Osteocyte (in vitro differentiated cells): ENCODE data around the gene TSHZ3. TPM values are rescaled to one million over a fixed set of nuclear protein-coding genes. Genes with fewer than 3 reads are reported as not detected.

Source experiments
- DNase-seq: peaks from one replicate; pipeline ENCODE4 v3.0.0; 2021; ENCODE audit warnings: mixed read lengths; ENCODE audit not compliant: unreplicated experiment; ENCODE audit errors: extremely low spot score
- H3K27ac Mint-ChIP-seq: one replicate; pipeline ENCODE4 v1.8.0; 2021; ENCODE audit warnings: mild to moderate bottlenecking, mixed read lengths; ENCODE audit not compliant: unreplicated experiment
- H3K27me3 Mint-ChIP-seq: one replicate; pipeline ENCODE4 v1.8.0; 2021; ENCODE audit warnings: mixed read lengths; ENCODE audit not compliant: unreplicated experiment
- H3K36me3 Mint-ChIP-seq: one replicate; pipeline ENCODE4 v1.8.0; 2021; ENCODE audit warnings: mixed read lengths; ENCODE audit not compliant: unreplicated experiment
- H3K4me1 Mint-ChIP-seq: one replicate; pipeline ENCODE4 v1.8.0; 2021; ENCODE audit warnings: mixed read lengths; ENCODE audit not compliant: unreplicated experiment
- H3K4me3 Mint-ChIP-seq: one replicate; pipeline ENCODE4 v1.8.0; 2021; ENCODE audit warnings: mild to moderate bottlenecking, moderate library complexity, mixed read lengths; ENCODE audit not compliant: unreplicated experiment
- H3K9me3 Mint-ChIP-seq: one replicate; pipeline ENCODE4 v1.8.0; 2021; ENCODE audit warnings: mixed read lengths; ENCODE audit not compliant: unreplicated experiment
- total RNA-seq: library from RNA; stranded (reverse); gene quantifications from 2 replicates; pipeline ENCODE4 v1.2.1, GENCODE V29; 2021
- TF ChIP-seq, protein P1 (sequence below): fragments of 200-600 bp; sonication (generic); IDR thresholded peaks from 2 replicates; pipeline ENCODE4 v1.5.0; 2021; ENCODE audit warnings: antibody characterized with exemption, mild to moderate bottlenecking, moderate library complexity

Gene TSHZ3
- total RNA-seq, 1 donor from 2014 or later = 10.7 TPM

DNA sequence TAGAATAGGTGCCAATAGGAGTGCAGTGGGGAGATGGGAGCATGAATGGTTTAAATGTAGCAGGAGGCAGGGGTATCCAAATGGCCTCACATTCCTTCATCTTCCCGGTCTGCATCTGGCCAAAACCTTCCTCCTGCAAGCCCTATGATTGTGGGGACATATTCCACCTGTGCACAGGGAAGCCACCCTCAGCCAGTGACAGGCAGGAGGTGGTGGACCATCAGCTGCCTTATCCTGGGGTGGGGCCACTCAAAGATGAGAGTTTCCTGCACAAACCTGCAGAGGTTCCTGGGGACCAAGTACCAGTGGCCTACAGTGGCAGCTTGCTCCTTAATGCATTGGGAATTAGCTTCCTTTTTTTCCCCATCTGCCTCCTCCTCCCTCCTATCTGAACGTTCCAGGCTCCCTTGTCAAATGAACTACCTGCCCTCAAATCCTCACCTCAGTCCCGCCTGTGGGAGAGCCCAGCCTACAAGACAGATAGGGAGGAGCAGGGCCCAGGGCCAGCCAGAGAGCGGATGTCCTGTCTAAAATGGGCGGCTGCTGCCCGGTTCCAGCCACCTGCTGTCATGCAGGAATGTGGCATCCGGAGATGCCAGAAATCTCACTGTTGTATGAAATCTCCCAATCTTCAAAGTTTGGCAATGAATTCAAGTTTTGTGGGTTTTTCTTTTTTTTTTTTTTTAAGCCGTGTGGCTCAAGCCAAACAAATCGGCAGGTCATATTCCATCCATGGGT is 85.0 kb downstream of the TSHZ3 start:
- Mint-ChIP-seq H3K9me3 (no peaks in the 10 kb centered on the region), H3K27me3 (no peaks in the 10 kb centered on the region), H3K27ac (no peak overlapping the region), H3K4me3 (no peak overlapping the region), H3K4me1 (peaks cover 22% of the 10 kb centered on the region), H3K36me3 (no peaks in the 10 kb centered on the region)
- no peak for DNase-seq
- TF ChIP-seq, protein P1, sequence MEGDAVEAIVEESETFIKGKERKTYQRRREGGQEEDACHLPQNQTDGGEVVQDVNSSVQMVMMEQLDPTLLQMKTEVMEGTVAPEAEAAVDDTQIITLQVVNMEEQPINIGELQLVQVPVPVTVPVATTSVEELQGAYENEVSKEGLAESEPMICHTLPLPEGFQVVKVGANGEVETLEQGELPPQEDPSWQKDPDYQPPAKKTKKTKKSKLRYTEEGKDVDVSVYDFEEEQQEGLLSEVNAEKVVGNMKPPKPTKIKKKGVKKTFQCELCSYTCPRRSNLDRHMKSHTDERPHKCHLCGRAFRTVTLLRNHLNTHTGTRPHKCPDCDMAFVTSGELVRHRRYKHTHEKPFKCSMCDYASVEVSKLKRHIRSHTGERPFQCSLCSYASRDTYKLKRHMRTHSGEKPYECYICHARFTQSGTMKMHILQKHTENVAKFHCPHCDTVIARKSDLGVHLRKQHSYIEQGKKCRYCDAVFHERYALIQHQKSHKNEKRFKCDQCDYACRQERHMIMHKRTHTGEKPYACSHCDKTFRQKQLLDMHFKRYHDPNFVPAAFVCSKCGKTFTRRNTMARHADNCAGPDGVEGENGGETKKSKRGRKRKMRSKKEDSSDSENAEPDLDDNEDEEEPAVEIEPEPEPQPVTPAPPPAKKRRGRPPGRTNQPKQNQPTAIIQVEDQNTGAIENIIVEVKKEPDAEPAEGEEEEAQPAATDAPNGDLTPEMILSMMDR = no peak

DNA sequence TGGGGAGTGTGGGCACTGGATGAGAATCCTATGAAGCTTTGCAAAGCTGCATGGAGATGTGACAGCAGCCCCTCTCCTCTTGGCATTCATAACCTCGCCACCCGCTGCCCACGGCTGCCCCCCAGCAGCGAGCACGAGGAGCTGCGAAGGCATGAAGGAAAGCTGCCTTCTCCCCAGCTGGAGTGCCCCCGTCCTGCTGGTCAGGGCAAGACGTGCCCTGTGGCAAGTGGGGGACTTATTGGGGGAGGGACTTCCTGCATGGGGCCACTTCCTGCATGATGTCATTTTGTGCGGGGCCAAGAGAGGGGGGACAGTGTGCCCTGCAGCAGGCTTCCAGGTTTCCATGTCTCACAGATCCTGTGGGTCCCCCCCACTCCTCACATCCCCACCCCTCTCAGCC is 85.9 kb downstream of the TSHZ3 start:
- no peaks in the 10 kb centered on the region for H3K9me3 Mint-ChIP-seq
- H3K4me3 Mint-ChIP-seq = no peak overlapping the region
- no peak for DNase-seq
- H3K36me3 Mint-ChIP-seq = no peaks in the 10 kb centered on the region
- no peak overlapping the region for H3K27ac Mint-ChIP-seq
- H3K4me1 Mint-ChIP-seq = peaks cover 22% of the 10 kb centered on the region
- no peaks in the 10 kb centered on the region for H3K27me3 Mint-ChIP-seq
- TF ChIP-seq, protein P1 = no peak

DNA sequence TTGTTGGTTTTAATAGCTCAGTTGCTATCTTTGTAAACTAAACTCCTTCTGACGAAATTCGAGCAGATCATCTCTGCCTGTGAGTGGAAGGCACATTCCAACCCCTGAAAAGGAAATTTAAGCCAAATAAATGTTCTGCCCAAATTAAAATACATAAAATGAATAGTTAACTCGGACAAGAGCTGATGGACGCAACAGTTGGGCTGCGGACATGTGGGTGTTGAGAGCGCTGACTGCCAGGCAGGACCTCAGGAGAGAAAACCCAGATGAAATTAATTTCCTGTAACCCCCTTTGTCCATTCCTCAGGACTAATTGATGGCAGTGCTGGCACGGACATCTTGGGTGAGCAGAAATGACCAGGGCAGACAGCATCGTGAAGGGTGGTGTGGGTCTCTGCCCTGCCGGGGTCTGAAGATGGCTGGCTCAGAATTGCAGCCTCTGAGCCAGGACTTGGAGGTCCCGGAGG is 86.5 kb downstream of the TSHZ3 start:
- peak overlapping the region; percentile 24 for H3K27ac Mint-ChIP-seq
- H3K27me3 Mint-ChIP-seq = no peaks in the 10 kb centered on the region
- peaks cover 22% of the 10 kb centered on the region for H3K4me1 Mint-ChIP-seq
- no peaks in the 10 kb centered on the region for H3K9me3 Mint-ChIP-seq
- no peak overlapping the region for H3K4me3 Mint-ChIP-seq
- no peaks in the 10 kb centered on the region for H3K36me3 Mint-ChIP-seq
- peak; percentile 36 for DNase-seq
- TF ChIP-seq, protein P1 = no peak

DNA sequence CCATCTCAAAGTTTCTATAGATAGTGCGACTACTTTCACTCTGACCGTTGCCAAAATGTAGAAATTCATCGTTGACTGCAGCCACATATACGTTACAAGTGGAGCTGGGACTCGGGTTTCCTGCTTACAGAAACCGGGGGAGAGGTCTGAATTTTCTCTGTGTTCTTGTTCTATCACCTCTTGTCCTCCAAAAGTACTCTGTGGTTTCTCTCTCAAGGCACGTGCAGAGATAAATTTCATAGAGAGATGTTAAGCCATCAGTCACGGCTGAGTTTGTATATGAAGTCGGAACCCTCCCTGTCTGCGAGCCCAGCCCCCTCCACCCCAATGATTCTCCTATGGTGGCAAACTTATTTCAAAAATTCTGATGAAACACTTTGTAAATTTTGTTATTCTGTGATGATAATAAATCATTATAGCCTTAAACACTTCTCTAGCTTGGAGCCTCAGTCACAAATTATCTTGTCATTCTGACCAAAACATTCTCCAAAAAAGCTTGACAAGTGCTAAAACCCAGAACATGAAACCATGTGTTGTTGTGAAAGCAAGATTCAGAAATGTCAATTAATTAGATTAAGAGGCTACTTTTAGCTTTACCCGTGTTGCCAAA is 87.5 kb downstream of the TSHZ3 start:
- Mint-ChIP-seq H3K4me1 (peaks cover 22% of the 10 kb centered on the region), H3K4me3 (no peak overlapping the region), H3K9me3 (no peaks in the 10 kb centered on the region), H3K27me3 (no peaks in the 10 kb centered on the region), H3K36me3 (no peaks in the 10 kb centered on the region), H3K27ac (no peak overlapping the region)
- TF ChIP-seq, protein P1 = no peak
- peak; percentile 30 for DNase-seq

DNA sequence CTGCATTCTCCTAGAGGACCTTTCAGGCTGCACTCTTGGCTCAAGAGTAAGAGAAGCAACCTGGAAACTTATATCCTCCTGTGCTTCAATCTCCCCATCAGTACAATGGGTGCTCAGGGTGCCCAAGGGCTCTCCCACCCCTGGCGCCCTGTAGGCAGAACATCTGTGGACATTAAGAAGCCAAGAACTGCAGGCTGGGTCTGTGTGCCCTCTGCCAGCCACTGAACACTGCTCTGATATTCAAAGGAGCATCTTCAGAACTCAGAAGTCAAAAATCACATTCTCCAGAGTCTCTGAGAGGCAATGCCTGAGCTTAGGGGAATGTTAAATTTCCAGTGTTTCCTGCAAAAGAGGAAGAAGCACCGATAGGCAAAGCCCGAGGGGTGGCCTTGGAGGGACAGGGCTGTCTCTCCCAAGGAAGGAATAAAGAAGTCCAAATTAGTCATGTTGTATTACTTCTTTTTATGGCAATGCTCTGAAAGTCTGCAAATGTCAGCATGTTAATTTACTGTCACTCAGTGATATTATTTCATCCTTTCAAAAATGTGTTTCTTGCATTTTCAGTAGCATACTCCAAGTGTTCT is 88.1 kb downstream of the TSHZ3 start:
- no peak overlapping the region for H3K27ac Mint-ChIP-seq
- H3K4me1 Mint-ChIP-seq = peaks cover 22% of the 10 kb centered on the region
- no peaks in the 10 kb centered on the region for H3K27me3 Mint-ChIP-seq
- H3K36me3 Mint-ChIP-seq = no peaks in the 10 kb centered on the region
- H3K9me3 Mint-ChIP-seq = no peaks in the 10 kb centered on the region
- TF ChIP-seq, protein P1 = no peak
- DNase-seq = peak; percentile 32
- no peak overlapping the region for H3K4me3 Mint-ChIP-seq
